Esophagus muscularis mucosa (tissue), 4 donors: ENCODE data around the gene PTGFRN. TPM values are rescaled to one million over a fixed set of nuclear protein-coding genes. Genes with fewer than 3 reads are reported as not detected.

Experiments used
- DNase-seq: peaks from one replicate; pipeline ENCODE4 v3.0.0-alpha.2; 2017; ENCODE audit errors: extremely low spot score
- H3K27ac ChIP-seq, 4 donors: fragments of 200-600 bp; sonication (generic); replicated peaks in 1 of 4; 1 replicate in 3 of 4; 2 replicates in 1 of 4; pipeline ENCODE4 v1.5.1; 2016 to 2019; ENCODE audit warnings: mild to moderate bottlenecking in 1 of 4
- H3K27me3 ChIP-seq, 4 donors: fragments of 200-600 bp; sonication (generic); one replicate each; pipeline versions ENCODE4 v1.5.1 to v1.6.0; 2016 to 2019
- H3K36me3 ChIP-seq, 4 donors: fragments of 200-600 bp; sonication (generic); one replicate each; pipeline ENCODE4 v1.5.1; 2016 to 2019
- H3K4me1 ChIP-seq, 4 donors: fragments of 200-600 bp; sonication (generic); one replicate each; pipeline ENCODE4 v1.5.1; 2016 to 2019
- H3K4me3 ChIP-seq, 4 donors: fragments of 200-600 bp; sonication (generic); 1 replicate in 2 of 4; 2 replicates in 2 of 4; pipeline ENCODE4 v1.5.1; 2016 to 2019; ENCODE audit warnings: mild to moderate bottlenecking in 4 of 4, moderate library complexity in 1 of 4
- H3K9me3 ChIP-seq, 4 donors: fragments of 200-600 bp; sonication (generic); 1 replicate in 3 of 4; 2 replicates in 1 of 4; pipeline ENCODE4 v1.5.1; 2016 to 2019
- CTCF ChIP-seq, 3 experiments: fragments of 200-600 bp in 2 of 3; fragments of 450-650 bp in 1 of 3; sonication (generic) in 2 of 3; IDR thresholded peaks; one replicate each; pipeline ENCODE4 v1.5.1; 2017 to 2019; ENCODE audit warnings: antibody characterized with exemption in 3 of 3, mild to moderate bottlenecking in 2 of 3, moderate library complexity in 1 of 3
- EP300 ChIP-seq: sonication (generic); formaldehyde crosslinking; IDR thresholded peaks from one replicate; pipeline ENCODE4 v1.6.1; 2017; ENCODE audit warnings: antibody characterized with exemption
- POLR2A ChIP-seq: fragments of 450-650 bp; IDR thresholded peaks from one replicate; pipeline ENCODE4 v1.6.1; 2017; ENCODE audit warnings: antibody characterized with exemption, moderate library complexity, mild to moderate bottlenecking, low read depth
- POLR2AphosphoS5 ChIP-seq, 2 donors: sonication (generic); formaldehyde crosslinking; IDR thresholded peaks; one replicate each; pipeline ENCODE4 v1.6.1; 2017; ENCODE audit warnings: antibody characterized with exemption in 2 of 2
- whole genome bisulfite sequencing: methylation state at CpG from one replicate; pipeline ENCODE4 v1.1.5; 2018; 5-methylcytosine and 5-hydroxymethylcytosine counted together
- intact Hi-C: fragments of 100-400 bp; cut with DNase I; formaldehyde crosslinking; loops from one replicate; pipeline ENCODE4 v1.15.1; 2023
- total RNA-seq, 4 donors: library from RNA; depleted of rRNA; stranded (reverse); fragments of >200 nt; gene quantifications; one replicate each; pipeline versions ENCODE4 v1.1.0 to v1.2.1, GENCODE V29; 2016

The PTGFRN gene
- total RNA-seq, 4 donors from 2014 or later = 69.1 to 150 (median 106) TPM

- WGBS = 75% methylated on average over 5 of the region's 5 CpGs
- Histone ChIP-seq H3K27ac (no peak overlapping the region), H3K36me3 (no peaks in the 10 kb centered on the region), H3K4me3 (no peak overlapping the region), H3K27me3 (no peaks in the 10 kb centered on the region), H3K9me3 (no peaks in the 10 kb centered on the region), H3K4me1 (no peaks in the 10 kb centered on the region)
- intact Hi-C loops = no loop called here
- no peak for DNase-seq
- TF ChIP-seq POLR2A (no peak), POLR2AphosphoS5 (IDR thresholded peaks at IDR 0.05) (no peak), EP300 (no peak), CTCF (IDR thresholded peaks at IDR 0.05) (no peak)
Observed at GRCh38 chr1:116902027-116902426, 7.7 kb upstream of the PTGFRN start.

DNA sequence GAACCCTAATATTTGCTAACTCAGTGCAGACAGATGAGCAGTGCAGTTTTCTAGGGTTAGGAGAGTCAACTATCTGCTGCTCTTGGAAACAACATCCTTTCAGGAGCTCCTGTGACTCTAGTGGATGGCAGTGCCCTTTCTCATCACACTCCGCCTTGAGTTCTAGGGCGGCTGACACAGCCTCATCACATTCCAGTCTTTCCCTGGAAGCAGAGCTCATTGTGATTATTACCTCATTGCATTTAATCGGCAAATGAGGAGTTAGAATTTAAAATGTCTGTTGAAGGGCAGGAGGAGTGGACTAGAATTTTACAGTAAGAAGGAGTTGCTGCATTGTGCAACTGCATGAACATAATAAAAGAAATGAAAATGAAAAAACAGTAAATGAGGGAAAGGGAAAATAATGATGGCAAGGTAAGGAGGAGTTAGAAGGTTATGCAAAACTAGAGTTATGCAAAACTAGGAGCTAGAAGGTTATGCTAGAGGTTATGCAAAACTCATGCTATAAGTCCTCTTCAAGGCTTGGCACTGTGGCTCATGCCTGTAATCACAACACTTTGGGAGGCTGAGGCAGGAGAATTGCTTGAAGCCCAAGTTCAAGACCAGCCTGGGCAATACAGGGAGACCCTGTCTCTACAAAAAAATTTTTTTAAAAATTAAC, 6.9 kb upstream of the PTGFRN start:
- no peak overlapping the region for H3K4me3 ChIP-seq
- no peak for DNase-seq
- H3K4me1 ChIP-seq = no peaks in the 10 kb centered on the region
- H3K36me3 ChIP-seq = no peaks in the 10 kb centered on the region
- H3K27ac ChIP-seq = no peak overlapping the region
- 85% methylated on average over 3 of the region's 3 CpGs for WGBS
- TF ChIP-seq EP300 (no peak), POLR2A (no peak), CTCF (IDR thresholded peaks at IDR 0.05) (no peak), POLR2AphosphoS5 (IDR thresholded peaks at IDR 0.05) (no peak)
- H3K9me3 ChIP-seq = no peaks in the 10 kb centered on the region
- intact Hi-C loops = no loop called here
- H3K27me3 ChIP-seq = no peaks in the 10 kb centered on the region

- TF ChIP-seq POLR2A (no peak), POLR2AphosphoS5 (IDR thresholded peaks at IDR 0.05) (no peak), CTCF (IDR thresholded peaks at IDR 0.05) (no peak), EP300 (no peak)
- H3K9me3 ChIP-seq = no peaks in the 10 kb centered on the region
- H3K27me3 ChIP-seq = no peaks in the 10 kb centered on the region
- no peaks in the 10 kb centered on the region for H3K36me3 ChIP-seq
- no peak overlapping the region for H3K4me3 ChIP-seq
- no peak overlapping the region for H3K27ac ChIP-seq
- DNase-seq = no peak
- peaks cover 7 to 17% (median 11%) of the 10 kb centered on the region in 4 donors for H3K4me1 ChIP-seq
- 57% methylated on average over 2 of the region's 2 CpGs for WGBS
- intact Hi-C loops = no loop called here
Observed at GRCh38 chr1:116904791-116905320, 4.9 kb upstream of the PTGFRN start.

GRCh38 chr1:116906812-116907211, 2.9 kb upstream of the PTGFRN start:
- Histone ChIP-seq H3K4me3 (no peak overlapping the region), H3K27ac (no peak overlapping the region), H3K36me3 (no peaks in the 10 kb centered on the region), H3K9me3 (no peaks in the 10 kb centered on the region), H3K4me1 (peaks cover 7 to 30% (median 23%) of the 10 kb centered on the region in 4 donors), H3K27me3 (no peaks in the 10 kb centered on the region)
- WGBS = 81% methylated on average over 3 of the region's 3 CpGs
- DNase-seq = no peak
- intact Hi-C loops = no loop called here
- TF ChIP-seq POLR2AphosphoS5 (IDR thresholded peaks at IDR 0.05) (no peak), CTCF (IDR thresholded peaks at IDR 0.05) (no peak), POLR2A (no peak), EP300 (no peak)

DNA sequence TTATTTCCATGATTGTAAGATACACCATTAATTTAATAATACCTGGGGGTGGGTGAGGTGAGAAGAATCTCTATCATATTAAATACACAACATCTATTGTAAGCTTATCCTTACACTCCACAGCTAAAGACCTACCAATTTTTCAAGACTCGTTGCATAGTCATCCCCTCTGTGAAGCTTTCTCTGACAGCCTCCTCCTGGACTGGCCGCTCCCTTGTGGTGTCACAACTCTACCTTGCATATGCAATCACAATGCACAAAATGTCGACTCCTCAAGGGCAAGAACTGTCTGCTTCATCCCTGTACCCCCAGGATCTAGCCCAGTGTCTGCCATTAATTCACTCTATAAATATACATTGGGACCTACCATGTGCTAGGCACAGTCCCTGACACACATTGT, 2.4 kb upstream of the PTGFRN start:
- no peak for TF ChIP-seq POLR2A
- TF ChIP-seq CTCF (IDR thresholded peaks at IDR 0.05) = no peak
- TF ChIP-seq EP300 = no peak
- TF ChIP-seq POLR2AphosphoS5 (IDR thresholded peaks at IDR 0.05) = no peak
- 89% methylated on average over 3 of the region's 3 CpGs for WGBS
- no peak overlapping the region for H3K4me3 ChIP-seq
- no peaks in the 10 kb centered on the region for H3K27me3 ChIP-seq
- no peaks in the 10 kb centered on the region for H3K9me3 ChIP-seq
- H3K4me1 ChIP-seq = peaks cover 10 to 35% (median 28%) of the 10 kb centered on the region in 4 donors
- DNase-seq = no peak
- H3K27ac ChIP-seq = no peak overlapping the region
- no peaks in the 10 kb centered on the region for H3K36me3 ChIP-seq
- intact Hi-C loops = no loop called here
